Activated T-cell treated with anti-CD3 and anti-CD28 coated beads for 48 hours (primary cell): Measurements from ENCODE around the gene PLTP.
"Not testable (repeated sequence)": the region's sequence is repeated elsewhere in the genome, so short reads cannot be mapped to it uniquely, and the experiment has no call there.

Source experiments
- DNase-seq: peaks from one replicate; pipeline ENCODE4 v3.0.0-alpha.2; 2020; ENCODE audit warnings: low read depth

Gene PLTP

DNA sequence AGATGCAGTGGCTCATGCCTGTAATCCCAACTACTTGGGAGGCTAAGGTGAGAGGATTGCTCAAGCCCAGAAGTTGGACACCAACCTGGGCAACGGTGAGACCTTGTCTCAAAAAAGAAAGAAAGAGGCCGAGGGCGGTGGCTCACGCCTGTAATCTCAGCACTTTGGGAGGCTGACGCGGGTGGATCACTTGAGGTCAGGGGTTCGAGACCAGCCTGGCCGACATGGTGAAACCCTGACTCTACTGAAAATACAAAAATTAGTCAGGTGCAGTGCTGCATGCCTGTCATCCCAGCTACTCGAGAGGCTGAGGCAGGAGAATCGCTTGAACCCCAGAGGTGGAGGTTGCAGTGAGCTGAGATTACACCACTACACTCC, 37.9 kb downstream of the PLTP start:
- not testable (repeated sequence) for DNase-seq

DNA sequence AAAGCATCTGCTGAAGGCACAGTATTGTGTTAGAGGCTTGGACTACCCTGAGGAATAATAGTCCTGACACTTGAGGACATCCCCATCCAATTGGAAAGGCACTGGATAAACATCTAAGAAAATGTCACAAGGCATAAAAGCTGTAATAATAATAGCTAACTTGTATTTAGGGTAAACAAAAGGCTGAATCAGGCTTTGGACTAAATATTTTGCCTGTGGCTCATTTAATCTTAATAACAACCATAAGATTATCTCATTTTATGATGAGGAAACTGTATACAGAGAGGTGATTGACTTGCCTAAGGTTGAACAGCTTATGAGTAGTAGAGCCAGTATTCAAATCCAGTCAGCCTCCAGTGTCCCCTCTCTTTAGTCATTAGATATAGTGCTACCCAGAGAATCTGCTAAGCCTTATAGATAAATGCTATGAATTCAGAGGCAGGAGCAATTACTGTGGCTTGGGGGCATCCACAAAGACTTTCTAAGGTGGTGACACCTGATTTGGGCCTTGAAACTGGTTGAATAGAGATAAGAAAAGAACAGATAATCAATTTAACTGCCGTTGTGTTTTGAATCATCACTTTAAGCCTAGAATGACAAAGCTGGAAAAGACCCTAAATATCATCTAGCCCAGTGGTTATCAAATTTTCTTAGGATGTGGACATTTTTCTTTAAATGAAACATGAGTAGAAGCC, 38.4 kb downstream of the PLTP start:
- DNase-seq = no peak

- no peak for DNase-seq
Measured at GRCh38 chr20:45872626-45873025, 39.3 kb downstream of the PLTP start.

DNA sequence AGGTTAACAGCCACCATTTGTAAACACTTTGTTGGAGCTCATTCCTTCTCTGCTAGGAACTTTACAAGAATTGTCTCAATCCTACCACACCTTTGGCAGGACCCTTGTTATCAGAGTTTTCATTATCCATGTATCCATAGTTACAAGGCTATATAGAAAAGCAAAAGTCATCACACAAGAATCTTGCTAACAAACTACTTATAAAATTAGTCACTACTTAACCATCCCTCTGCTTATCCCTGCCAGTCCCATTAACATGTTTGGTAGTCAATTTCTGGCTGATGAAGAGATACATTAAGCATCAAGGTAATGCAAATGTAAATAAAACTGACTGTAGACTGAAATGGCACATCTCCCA, 44.2 kb downstream of the PLTP start:
- no peak for DNase-seq

- no peak for DNase-seq
Measured at GRCh38 chr20:45867136-45867818, 44.7 kb downstream of the PLTP start.

GRCh38 chr20:45866454-45866853, 45.5 kb downstream of the PLTP start:
- no peak for DNase-seq

GRCh38 chr20:45863543-45864470, 48.1 kb downstream of the PLTP start:
- no peak for DNase-seq

DNA sequence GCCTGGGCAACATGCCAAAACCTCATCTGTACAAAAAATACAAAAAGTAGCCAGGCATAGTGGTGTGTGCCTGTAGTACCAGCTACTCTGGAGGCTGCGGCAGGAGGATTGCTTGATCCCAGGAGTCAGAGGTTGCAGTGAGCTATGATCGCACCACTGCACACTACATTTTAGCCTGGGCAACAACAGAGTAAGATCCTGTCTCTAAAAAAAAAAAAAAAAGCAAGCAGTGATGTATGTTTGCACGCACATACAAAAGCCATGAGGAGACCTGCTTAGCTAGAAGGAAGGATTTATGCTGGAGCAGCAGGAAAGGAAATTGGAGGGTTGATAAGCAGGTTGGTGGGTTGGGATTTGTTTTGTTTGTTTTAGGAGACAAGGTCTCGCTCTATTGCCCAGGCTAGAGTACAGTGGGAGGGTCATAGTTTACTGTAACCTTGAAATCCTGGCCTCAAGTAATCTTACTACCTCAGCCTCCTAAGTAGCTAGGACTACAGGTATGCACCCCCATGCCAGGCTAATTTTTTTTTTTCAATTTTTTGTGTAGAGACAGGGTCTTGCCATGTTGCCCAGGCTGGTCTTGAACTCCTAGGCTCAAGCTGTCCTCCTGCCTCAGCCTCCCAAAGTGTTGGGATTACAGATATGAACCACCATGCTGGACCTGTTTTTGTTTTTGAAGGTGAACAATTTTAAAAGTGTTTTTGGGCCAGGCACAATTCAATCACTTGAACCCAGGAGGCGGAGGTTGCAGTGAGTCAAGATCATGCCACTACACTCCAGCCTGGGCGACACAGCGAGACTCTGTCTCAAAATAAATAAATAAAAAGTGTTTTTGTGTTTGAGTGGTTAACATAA, 50.5 kb downstream of the PLTP start:
- DNase-seq = no peak

- DNase-seq = no peak
Measured at GRCh38 chr20:45860560-45861220, 51.3 kb downstream of the PLTP start.

GRCh38 chr20:45859916-45860315, 52.0 kb downstream of the PLTP start:
- no peak for DNase-seq

DNA sequence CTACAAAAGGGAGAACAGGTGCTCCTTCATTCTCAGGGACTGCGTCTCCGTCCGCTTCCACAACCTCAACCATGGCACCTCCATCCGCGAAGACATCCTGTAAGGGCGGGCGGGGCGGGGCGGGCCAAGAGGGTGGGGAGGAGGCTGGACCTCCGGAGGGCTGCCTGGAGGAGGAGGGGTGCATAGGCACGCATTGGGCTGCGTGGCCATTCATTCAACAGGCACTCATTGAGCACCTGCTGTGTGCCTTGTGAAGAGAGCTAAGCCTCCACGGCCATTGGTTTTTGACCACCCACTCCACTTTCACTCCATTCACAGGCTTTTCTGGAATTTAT, 54.1 kb downstream of the PLTP start:
- peak; percentile 47 for DNase-seq

DNA sequence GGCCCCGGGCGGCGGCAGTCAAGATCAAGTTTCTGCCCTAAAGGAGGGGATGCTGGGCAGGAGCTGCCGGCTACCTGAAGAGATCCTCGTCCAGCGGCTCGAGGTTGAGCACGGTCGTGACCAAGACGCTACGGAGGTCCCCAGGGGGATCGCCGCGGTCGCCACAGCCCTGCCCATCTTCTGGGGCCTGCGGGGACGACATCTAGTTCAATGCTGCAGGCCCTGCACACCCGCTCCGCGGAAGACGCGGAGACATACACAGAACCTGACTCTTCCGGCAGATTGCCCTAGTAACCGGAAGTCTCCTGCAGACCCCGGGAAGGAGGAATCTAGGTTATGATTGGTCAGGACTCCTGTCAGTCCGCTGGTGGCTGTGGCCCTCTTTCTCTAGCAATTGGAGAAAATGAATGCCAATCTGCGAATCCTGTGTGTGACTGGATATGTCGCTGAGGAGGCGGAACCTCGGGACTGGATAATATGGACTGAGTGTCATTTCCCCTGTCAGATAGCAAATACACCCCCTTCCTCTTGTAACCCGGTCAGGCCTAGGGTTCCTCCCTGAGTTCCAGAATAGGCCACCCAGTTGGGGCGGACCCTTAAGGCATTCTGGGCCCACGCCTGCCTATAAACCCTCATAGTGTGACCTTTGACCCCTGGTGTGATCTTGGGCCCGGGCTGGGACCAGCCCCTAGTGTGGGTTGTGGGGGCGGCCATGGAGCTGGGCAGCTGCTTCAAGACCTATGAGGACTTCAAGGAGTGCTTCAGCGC, 54.7 kb downstream of the PLTP start, which contains the start of the genes ACOT8 and ZSWIM3:
Gene ACOT8, minus strand, starts transcription at position 279 of the 768 bp plus-strand sequence. Its CDS starts 77 bp downstream, at position 202.
Gene ZSWIM3, plus strand, starts transcription at position 501 of the 768 bp plus-strand sequence. Its CDS starts 212 bp downstream, at position 713.
- peak; percentile 80 for DNase-seq

DNA sequence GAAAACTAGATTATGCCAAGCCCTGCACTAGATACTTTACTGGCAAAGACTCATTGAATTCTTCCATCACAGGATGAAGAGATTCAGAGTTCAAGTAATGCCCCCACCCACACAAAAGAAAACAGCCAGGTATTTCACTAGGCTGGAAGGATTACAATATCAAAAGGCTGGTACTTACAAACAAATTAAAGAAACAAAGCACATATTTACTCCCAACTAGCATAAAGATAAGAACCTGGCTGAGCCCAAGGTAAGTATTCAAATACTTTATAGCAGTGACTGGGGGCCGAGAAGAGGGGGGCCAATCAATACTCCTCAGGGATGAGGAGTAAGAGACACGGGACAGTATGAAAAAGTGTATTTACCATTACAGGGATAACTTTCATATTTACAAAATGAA, 58.5 kb downstream of the PLTP start:
- DNase-seq = no peak

GRCh38 chr20:45852326-45852725, 59.6 kb downstream of the PLTP start:
- no peak for DNase-seq

- no peak for DNase-seq
Measured at GRCh38 chr20:45851501-45851900, 60.5 kb downstream of the PLTP start.

GRCh38 chr20:45850926-45851325, 61.0 kb downstream of the PLTP start:
- DNase-seq = no peak

DNA sequence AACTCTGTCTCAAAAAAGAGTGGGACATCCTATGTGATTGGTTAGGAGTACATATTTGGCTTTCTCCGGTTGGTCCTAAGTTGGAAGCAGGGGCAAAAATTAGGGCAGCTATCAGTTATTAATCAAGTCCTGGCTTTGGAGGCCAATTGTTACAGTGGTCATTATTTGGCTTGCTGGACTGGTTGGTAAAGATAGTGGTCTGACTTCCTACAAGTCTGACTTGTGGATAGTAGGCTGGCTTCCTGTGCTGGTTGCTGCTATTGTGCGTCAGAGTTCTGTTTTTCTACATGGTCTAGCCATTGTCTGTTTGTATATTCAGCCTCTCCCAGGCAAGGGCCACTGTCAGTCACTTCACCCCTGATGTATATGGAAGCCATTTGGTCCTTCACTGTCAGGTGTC, 61.7 kb downstream of the PLTP start:
- no peak for DNase-seq

GRCh38 chr20:45848969-45849582, 62.9 kb downstream of the PLTP start:
- no peak for DNase-seq
